ENCODE measurements around the gene ARL5C.

Gene ARL5C

GRCh38 chr17:39108461-39109375 is 57.2 kb downstream of the ARL5C start:
- no peak for DNase-seq (ENCODE audit: low read depth in 3 of 3)

- no peak for DNase-seq (ENCODE audit: low read depth in 3 of 3)
Measured at GRCh38 chr17:39107973-39108372, 58.0 kb downstream of the ARL5C start.

- DNase-seq (ENCODE audit: low read depth in 3 of 3): no peak
Measured at GRCh38 chr17:39107155-39107554, 58.8 kb downstream of the ARL5C start.
